ENCODE results near the gene KLHDC8A. TPM values are rescaled to one million over a fixed set of nuclear protein-coding genes. Genes with fewer than 3 reads are reported as not detected.

Gene KLHDC8A
- total and polyA plus RNA-seq, 8 donors: 0.28 to 5.4 (median 0.81) TPM

GRCh38 chr1:205294175-205294917 is 62.4 kb downstream of the KLHDC8A start:
- H3K27ac ChIP-seq: peak overlapping the region in 2 of 4 donors; percentile 61 to 69
- 61 to 72% methylated on average over 6 of the region's 6 CpGs for WGBS, 2 donors
- intact Hi-C loops (cut with DNase I): no loop called here
- no peak overlapping the region for H3K4me3 ChIP-seq
- H3K9me3 ChIP-seq: no peaks in the 10 kb centered on the region
- no peaks in the 10 kb centered on the region for H3K36me3 ChIP-seq
- ATAC-seq (peak in 3 of 4 donors; percentile 6 to 71 (median 59)), DNase-seq (peak in 1 of 6 donors; percentile 15), FAIRE-seq (no peak)
- peaks cover 0 to 10% (median 0%) of the 10 kb centered on the region in 3 donors for H3K4me1 ChIP-seq
- TF ChIP-seq CTCF (IDR thresholded peaks at IDR 0.05): no peak
- no peaks in the 10 kb centered on the region for H3K27me3 ChIP-seq

DNA sequence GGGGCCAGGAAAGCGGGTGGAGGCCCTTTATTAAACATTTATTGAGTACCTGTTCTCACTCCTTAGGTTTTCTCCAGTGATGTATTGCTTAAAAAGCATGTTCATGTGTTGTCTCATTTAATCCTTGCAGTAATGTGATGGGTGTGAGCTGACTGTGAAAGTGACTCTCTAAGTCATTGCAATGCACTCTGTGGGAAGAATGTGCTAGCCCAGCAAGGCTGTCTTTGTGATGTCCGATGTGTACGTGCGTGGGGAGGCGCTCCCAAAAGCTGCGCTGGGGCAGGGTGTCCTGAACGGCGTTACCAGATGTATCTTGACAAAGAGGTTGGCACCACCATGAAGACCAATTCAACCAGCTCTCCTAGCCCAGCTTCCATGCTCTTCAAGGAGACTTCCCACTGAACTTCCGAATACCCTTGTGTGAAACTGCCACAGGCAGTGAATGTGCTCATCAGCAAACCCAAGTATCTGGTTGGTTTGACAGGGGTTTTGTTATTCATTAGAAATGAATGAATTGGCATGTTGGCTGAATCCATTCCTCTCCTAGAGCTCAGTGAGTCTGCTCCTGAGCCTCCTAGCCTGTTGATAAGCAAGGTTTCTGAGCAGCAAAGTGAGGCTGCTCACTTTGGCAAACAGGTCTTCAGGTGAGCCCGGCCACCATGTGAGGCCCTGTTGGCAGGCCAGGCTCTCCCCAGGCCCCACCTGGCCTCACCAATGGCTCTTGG is 63.2 kb downstream of the KLHDC8A start:
- peak in 1 of 6 donors; percentile 17 for DNase-seq
- FAIRE-seq: no peak
- Histone ChIP-seq H3K27ac (peak overlapping the region in 2 of 4 donors; percentile 61 to 69), H3K4me3 (no peak overlapping the region), H3K9me3 (no peaks in the 10 kb centered on the region), H3K27me3 (no peaks in the 10 kb centered on the region), H3K36me3 (no peaks in the 10 kb centered on the region), H3K4me1 (peaks cover 0 to 10% (median 0%) of the 10 kb centered on the region in 3 donors)
- WGBS, 2 donors: 96% methylated on average over 10 of the region's 10 CpGs
- intact Hi-C loops (cut with DNase I): no loop called here
- TF ChIP-seq CTCF (IDR thresholded peaks at IDR 0.05): no peak
- ATAC-seq: no peak

GRCh38 chr1:205291596-205291995 is 65.1 kb downstream of the KLHDC8A start:
- TF ChIP-seq CTCF (IDR thresholded peaks at IDR 0.05): no peak
- H3K4me1 ChIP-seq: peaks cover 0 to 10% (median 0%) of the 10 kb centered on the region in 3 donors
- WGBS, 2 donors: 91 to 98% methylated on average over 6 of the region's 6 CpGs
- no peak for ATAC-seq
- H3K4me3 ChIP-seq: no peak overlapping the region
- H3K27ac ChIP-seq: no peak overlapping the region
- peak in 1 of 6 donors; percentile 5 for DNase-seq
- H3K27me3 ChIP-seq: no peaks in the 10 kb centered on the region
- H3K9me3 ChIP-seq: no peaks in the 10 kb centered on the region
- intact Hi-C loops (cut with DNase I): no loop called here
- H3K36me3 ChIP-seq: no peaks in the 10 kb centered on the region
- no peak for FAIRE-seq

GRCh38 chr1:205287767-205288559 is 68.8 kb downstream of the KLHDC8A start:
- DNase-seq (peak in 2 of 6 donors; percentile 13 to 61), ATAC-seq (peak in 3 of 4 donors; percentile 33 to 57 (median 38)), FAIRE-seq (no peak)
- H3K4me1 ChIP-seq: peaks cover 0 to 18% (median 0%) of the 10 kb centered on the region in 3 donors
- intact Hi-C loops (cut with DNase I): no loop called here
- H3K4me3 ChIP-seq: no peak overlapping the region
- H3K27me3 ChIP-seq: no peaks in the 10 kb centered on the region
- no peaks in the 10 kb centered on the region for H3K9me3 ChIP-seq
- no peak for TF ChIP-seq CTCF (IDR thresholded peaks at IDR 0.05)
- 83 to 93% methylated on average over 8 of the region's 8 CpGs for WGBS, 2 donors
- H3K36me3 ChIP-seq: no peaks in the 10 kb centered on the region
- H3K27ac ChIP-seq: peak overlapping the region in 1 of 4 donors; percentile 3
